GM19240 (cell line): ENCODE results near the gene EBPL.
"Not testable (repeated sequence)": the region's sequence is repeated elsewhere in the genome, so short reads cannot be mapped to it uniquely, and the experiment has no call there.

Source experiments
- DNase-seq: peaks from one replicate; pipeline ENCODE4 v3.0.0; 2011; ENCODE audit warnings: low spot score; ENCODE audit not compliant: insufficient read length

Gene EBPL

GRCh38 chr13:49635599-49636433 is 55.5 kb downstream of the EBPL start:
- DNase-seq = no peak

GRCh38 chr13:49633710-49634109 is 57.6 kb downstream of the EBPL start:
- no peak for DNase-seq

GRCh38 chr13:49632156-49632555 is 59.1 kb downstream of the EBPL start:
- no peak for DNase-seq

GRCh38 chr13:49630580-49630979 is 60.7 kb downstream of the EBPL start:
- no peak for DNase-seq

- no peak for DNase-seq
These were observed 61.3 kb downstream of the EBPL start for GRCh38 chr13:49629947-49630346.

GRCh38 chr13:49629196-49629938 is 61.9 kb downstream of the EBPL start:
- no peak for DNase-seq

GRCh38 chr13:49627831-49628652 is 63.2 kb downstream of the EBPL start, which contains the start of gene ARL11:
Gene ARL11, plus strand, starts transcription at chr13:49628507. Its CDS starts 1,941 bp downstream, at chr13:49630448.
- DNase-seq = peak; percentile 75

- no peak for DNase-seq
These were observed 65.8 kb downstream of the EBPL start for GRCh38 chr13:49625392-49626079.

GRCh38 chr13:49624229-49624628 is 67.1 kb downstream of the EBPL start:
- DNase-seq = no peak

- no peak for DNase-seq
These were observed 68.9 kb downstream of the EBPL start for GRCh38 chr13:49622174-49622946.

GRCh38 chr13:49620170-49620621 is 71.1 kb downstream of the EBPL start:
- DNase-seq = peak; percentile 12

- DNase-seq = no peak
These were observed 74.6 kb downstream of the EBPL start for GRCh38 chr13:49616676-49617065.

- no peak for DNase-seq
These were observed 75.2 kb downstream of the EBPL start for GRCh38 chr13:49615836-49616675.

- DNase-seq = not testable (repeated sequence)
These were observed 79.2 kb downstream of the EBPL start for GRCh38 chr13:49612042-49612441.
